HEK293T (cell line): ENCODE data around the gene RABAC1.

Source experiments
- FOXK2 ChIP-seq: fragments of 450-650 bp; IDR thresholded peaks from 2 replicates; pipeline ENCODE4 v1.6.1; 2016; ENCODE audit warnings: mild to moderate bottlenecking
- LEF1 ChIP-seq: fragments of 450-650 bp; IDR thresholded peaks from 2 replicates; pipeline ENCODE4 v1.6.1; 2017; ENCODE audit warnings: mild to moderate bottlenecking, borderline replicate concordance
- NFRKB ChIP-seq: fragments of 450-650 bp; IDR thresholded peaks from 2 replicates; pipeline ENCODE4 v1.6.1; 2016; ENCODE audit warnings: mild to moderate bottlenecking, moderate library complexity
- SP1 ChIP-seq: fragments of 450-650 bp; IDR thresholded peaks from 2 replicates; pipeline ENCODE4 v1.6.1; 2017
- SUZ12 ChIP-seq: fragments of 450-650 bp; IDR thresholded peaks from 2 replicates; pipeline ENCODE4 v1.6.1; 2016; ENCODE audit warnings: mild to moderate bottlenecking

DNA sequence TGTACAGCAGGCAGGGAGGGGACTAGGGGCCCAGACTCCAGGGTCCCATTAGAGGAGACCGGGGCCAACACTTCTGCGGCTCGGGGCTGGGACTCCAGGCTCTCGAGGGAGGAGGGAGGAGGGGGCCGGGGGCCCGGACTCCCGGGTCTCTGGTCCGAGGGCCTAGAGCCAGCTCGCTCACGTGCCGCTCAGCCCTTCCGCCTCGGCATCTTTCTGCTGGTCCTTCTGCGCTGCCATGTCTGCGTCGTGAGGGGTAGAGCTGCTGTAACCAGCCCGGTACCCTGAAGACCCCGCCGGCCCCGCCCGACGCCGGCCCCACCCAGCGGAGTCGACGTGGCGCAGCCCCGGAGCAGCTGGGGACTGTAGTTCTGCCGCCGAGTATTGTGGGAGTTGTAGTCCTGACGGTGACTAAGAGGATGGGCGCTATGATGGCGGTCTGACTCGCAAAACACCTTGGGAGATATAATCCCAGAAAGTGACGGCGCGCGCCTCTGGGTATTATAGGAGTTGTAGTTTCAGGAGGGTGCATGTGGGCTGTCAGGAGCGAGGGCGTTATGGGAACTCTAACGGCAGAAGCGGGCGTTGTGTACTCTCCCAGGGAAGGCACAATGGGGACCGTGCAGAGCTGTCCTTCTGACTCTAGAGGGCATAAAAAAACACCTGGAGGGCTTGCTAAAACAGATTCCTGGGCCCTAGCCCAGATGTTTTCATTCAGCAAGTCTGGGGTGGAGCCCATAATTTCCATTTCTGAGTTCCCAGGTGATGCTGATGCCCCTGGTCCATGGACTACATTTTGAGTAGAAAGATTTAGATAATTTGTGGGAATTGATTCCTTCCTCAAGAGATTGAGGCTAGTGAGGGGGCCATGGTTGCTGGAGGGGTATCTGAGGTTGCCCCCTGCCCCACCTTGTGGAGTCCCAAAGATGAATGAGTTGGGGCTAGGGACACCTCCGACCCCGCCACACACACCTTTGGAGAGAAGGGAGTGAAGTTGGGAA, at the start of gene RABAC1:
- TF ChIP-seq SP1: no peak
- TF ChIP-seq LEF1: no peak
- no peak for TF ChIP-seq SUZ12
- TF ChIP-seq NFRKB: no peak
- TF ChIP-seq FOXK2: no peak
